Ascending aorta (tissue), 2 donors: ENCODE results near the gene ARHGEF1. TPM values are rescaled to one million over a fixed set of nuclear protein-coding genes. Genes with fewer than 3 reads are reported as not detected.

Source experiments
- DNase-seq, 2 donors: peaks; one replicate each; pipeline ENCODE4 v3.0.0-alpha.2; 2019; ENCODE audit warnings: low spot score in 2 of 2
- H3K27ac ChIP-seq, 2 donors: fragments of 200-600 bp; sonication (generic); one replicate each; pipeline ENCODE4 v1.5.1; 2016 to 2017; ENCODE audit warnings: mild to moderate bottlenecking in 1 of 2
- H3K27me3 ChIP-seq: fragments of 200-600 bp; sonication (generic); one replicate; pipeline ENCODE4 v1.5.1; 2017
- H3K36me3 ChIP-seq, 2 donors: fragments of 200-600 bp; sonication (generic); one replicate each; pipeline ENCODE4 v1.5.1; 2016
- H3K4me1 ChIP-seq, 2 donors: fragments of 200-600 bp; sonication (generic); one replicate each; pipeline ENCODE4 v1.5.1; 2016 to 2017; ENCODE audit warnings: mild to moderate bottlenecking in 1 of 2
- H3K4me3 ChIP-seq, 2 donors: fragments of 200-600 bp; sonication (generic); one replicate each; pipeline ENCODE4 v1.5.1; 2016 to 2017; ENCODE audit warnings: mild to moderate bottlenecking in 1 of 2
- H3K9me3 ChIP-seq, 2 donors: fragments of 200-600 bp; sonication (generic); one replicate each; pipeline ENCODE4 v1.5.1; 2016
- intact Hi-C: fragments of 100-400 bp; cut with DNase I; formaldehyde crosslinking; loops from one replicate; pipeline ENCODE4 v1.15.1; 2023
- total RNA-seq: library from RNA; depleted of rRNA; stranded (reverse); fragments of >200 nt; gene quantifications from one replicate; pipeline ENCODE4 v1.1.0, GENCODE V29; 2016
- TF ChIP-seq, protein P1 (sequence below), 3 experiments: fragments of 200-600 bp in 2 of 3; fragments of 450-650 bp in 1 of 3; sonication (generic) in 2 of 3; IDR thresholded peaks; one replicate each; pipeline ENCODE4 v1.5.1; 2016 to 2019; ENCODE audit warnings: antibody characterized with exemption in 3 of 3, mild to moderate bottlenecking in 1 of 3, moderate library complexity in 1 of 3

Gene ARHGEF1
- total RNA-seq, 1 donor from 2014 or later, result 178 TPM

DNA sequence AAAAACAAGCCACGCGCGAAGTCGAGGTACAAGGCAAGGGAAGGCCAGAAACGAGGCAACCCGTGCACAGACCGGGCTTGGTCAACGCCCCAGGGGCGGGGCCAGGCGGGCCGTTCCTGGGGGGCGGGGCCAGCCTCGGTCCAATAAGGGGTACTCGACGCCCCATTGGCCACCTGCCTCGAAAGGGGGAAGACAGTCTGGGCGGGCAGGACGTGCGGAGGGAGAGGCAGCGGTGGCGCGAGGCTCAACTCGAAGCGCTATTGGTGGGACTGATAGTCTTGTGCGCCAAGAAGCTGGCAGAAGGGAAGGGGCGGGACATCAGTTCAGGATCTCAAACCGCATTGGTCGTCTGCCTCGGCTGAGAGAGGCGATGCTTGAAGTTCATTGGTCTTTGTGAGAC is 38.4 kb upstream of the ARHGEF1 start, which contains the start of gene LYPD4:
TSS of gene LYPD4 (minus strand) at position 83 of the 400 bp plus-strand sequence. CDS start 5,398 bp downstream, outside the sequence.
- TF ChIP-seq, protein P1, sequence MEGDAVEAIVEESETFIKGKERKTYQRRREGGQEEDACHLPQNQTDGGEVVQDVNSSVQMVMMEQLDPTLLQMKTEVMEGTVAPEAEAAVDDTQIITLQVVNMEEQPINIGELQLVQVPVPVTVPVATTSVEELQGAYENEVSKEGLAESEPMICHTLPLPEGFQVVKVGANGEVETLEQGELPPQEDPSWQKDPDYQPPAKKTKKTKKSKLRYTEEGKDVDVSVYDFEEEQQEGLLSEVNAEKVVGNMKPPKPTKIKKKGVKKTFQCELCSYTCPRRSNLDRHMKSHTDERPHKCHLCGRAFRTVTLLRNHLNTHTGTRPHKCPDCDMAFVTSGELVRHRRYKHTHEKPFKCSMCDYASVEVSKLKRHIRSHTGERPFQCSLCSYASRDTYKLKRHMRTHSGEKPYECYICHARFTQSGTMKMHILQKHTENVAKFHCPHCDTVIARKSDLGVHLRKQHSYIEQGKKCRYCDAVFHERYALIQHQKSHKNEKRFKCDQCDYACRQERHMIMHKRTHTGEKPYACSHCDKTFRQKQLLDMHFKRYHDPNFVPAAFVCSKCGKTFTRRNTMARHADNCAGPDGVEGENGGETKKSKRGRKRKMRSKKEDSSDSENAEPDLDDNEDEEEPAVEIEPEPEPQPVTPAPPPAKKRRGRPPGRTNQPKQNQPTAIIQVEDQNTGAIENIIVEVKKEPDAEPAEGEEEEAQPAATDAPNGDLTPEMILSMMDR (IDR thresholded peaks at IDR 0.05), result no peak
- intact Hi-C loops, result no loop called here
- no peak for DNase-seq
- H3K36me3 ChIP-seq, result no peaks in the 10 kb centered on the region
- H3K27me3 ChIP-seq, result no peaks in the 10 kb centered on the region
- no peaks in the 10 kb centered on the region for H3K9me3 ChIP-seq
- H3K4me1 ChIP-seq, result no peaks in the 10 kb centered on the region
- H3K4me3 ChIP-seq, result no peak within 1 kb of the TSS
- H3K27ac ChIP-seq, result no peak within 1 kb of the TSS

DNA sequence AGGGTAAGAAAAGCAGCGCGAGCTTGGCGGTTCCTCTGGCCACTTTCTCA is 38.2 kb upstream of the ARHGEF1 start, which contains the start of gene DMRTC2:
TSS of gene DMRTC2 (plus strand) at position 42 of the 50 bp plus-strand sequence. CDS start 2,387 bp downstream, outside the sequence.
- Histone ChIP-seq H3K4me1 (no peaks in the 10 kb centered on the region), H3K27me3 (no peaks in the 10 kb centered on the region), H3K4me3 (no peak within 1 kb of the TSS), H3K27ac (no peak within 1 kb of the TSS), H3K9me3 (no peaks in the 10 kb centered on the region), H3K36me3 (no peaks in the 10 kb centered on the region)
- intact Hi-C loops, result no loop called here
- DNase-seq, result no peak
- TF ChIP-seq, protein P1 (IDR thresholded peaks at IDR 0.05), result no peak

DNA sequence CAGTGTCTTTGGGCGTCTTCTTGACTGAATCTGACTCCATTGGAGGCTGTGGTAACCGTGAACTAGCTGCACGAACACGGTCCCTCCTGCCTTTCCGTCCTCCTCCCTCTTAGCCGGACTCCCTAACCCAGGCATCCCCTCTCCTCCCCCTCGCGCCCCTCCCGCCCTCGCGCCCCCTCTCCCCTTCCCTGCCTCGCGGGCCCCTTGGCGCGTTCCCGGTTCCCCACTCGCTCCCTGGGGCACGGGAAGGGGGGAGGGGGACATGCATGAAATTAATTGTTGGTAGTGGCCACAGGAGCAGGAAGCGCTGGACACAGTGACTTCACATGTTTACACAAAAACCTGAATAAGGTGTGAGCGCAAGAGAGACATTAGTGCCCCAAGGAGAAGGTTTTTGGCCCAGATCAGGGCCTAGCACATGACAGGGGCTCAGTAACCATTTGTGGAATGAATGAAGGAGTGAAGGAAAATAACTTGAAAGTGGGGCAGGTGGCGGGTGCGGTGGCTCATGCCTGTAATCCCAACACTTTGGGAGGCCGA is 37.9 kb upstream of the ARHGEF1 start:
- TF ChIP-seq, protein P1 (IDR thresholded peaks at IDR 0.05), result no peak
- Histone ChIP-seq H3K36me3 (no peaks in the 10 kb centered on the region), H3K4me1 (no peaks in the 10 kb centered on the region), H3K27me3 (no peaks in the 10 kb centered on the region), H3K4me3 (no peak overlapping the region), H3K27ac (no peak overlapping the region), H3K9me3 (no peaks in the 10 kb centered on the region)
- intact Hi-C loops, result no loop called here
- DNase-seq, result no peak

DNA sequence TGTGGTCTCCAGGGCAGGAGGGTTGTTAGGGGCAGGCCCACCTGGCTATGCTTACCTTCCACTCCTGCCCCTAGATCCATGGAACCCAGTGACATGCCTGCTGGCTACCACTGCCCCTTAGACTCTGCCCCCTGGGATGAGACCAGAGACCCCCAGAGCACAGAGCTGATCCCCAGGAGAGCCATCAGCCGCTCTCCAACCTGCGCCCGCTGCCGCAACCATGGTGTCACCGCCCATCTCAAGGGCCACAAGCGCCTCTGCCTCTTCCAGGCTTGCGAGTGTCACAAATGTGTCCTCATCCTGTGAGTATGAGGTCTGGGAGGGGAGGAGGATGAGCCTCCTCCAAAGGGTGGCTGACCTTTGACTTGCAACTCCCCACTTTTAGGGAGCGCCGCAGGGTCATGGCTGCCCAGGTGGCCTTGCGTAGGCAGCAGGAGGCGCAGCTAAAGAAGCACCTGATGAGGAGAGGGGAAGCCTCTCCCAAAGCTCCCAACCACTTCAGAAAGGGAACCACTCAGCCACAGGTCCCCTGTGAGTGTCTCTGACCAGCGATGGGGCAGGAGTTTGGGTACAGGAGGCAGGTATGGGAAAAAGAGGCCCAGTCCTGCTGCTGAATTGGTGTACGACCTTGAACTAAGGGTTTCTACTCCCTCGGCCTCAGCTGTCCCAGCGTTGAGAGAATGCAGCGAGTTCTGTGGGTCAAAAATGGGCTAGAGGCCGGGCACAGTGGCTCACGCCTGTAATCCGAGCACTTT is 35.5 kb upstream of the ARHGEF1 start:
- TF ChIP-seq, protein P1 (IDR thresholded peaks at IDR 0.05), result no peak
- DNase-seq, result no peak
- intact Hi-C loops, result no loop called here
- no peak overlapping the region for H3K4me3 ChIP-seq
- H3K27ac ChIP-seq, result no peak overlapping the region
- no peaks in the 10 kb centered on the region for H3K4me1 ChIP-seq
- H3K9me3 ChIP-seq, result no peaks in the 10 kb centered on the region
- H3K36me3 ChIP-seq, result no peaks in the 10 kb centered on the region
- no peaks in the 10 kb centered on the region for H3K27me3 ChIP-seq

DNA sequence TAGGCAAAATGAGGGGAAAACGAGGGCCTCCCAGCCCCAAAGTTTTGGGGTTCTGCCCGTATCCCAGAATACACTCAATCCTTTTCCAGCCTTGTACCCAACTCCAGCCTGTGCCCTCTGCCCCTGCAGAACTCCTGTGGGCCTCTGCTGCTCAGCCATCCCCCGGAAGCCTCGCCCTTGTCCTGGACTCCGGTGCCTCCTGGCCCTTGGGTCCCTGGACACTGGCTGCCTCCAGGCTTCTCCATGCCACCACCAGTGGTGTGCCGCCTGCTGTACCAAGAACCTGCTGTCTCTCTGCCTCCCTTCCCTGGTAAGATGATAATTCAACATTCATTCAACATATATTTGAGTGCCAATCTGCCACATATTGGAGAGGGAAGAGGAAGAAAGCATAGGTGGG is 34.3 kb upstream of the ARHGEF1 start:
- TF ChIP-seq, protein P1 (IDR thresholded peaks at IDR 0.05), result no peak
- H3K4me3 ChIP-seq, result no peak overlapping the region
- no peaks in the 10 kb centered on the region for H3K4me1 ChIP-seq
- DNase-seq, result no peak
- H3K36me3 ChIP-seq, result no peaks in the 10 kb centered on the region
- intact Hi-C loops, result no loop called here
- no peak overlapping the region for H3K27ac ChIP-seq
- no peaks in the 10 kb centered on the region for H3K9me3 ChIP-seq
- H3K27me3 ChIP-seq, result no peaks in the 10 kb centered on the region

DNA sequence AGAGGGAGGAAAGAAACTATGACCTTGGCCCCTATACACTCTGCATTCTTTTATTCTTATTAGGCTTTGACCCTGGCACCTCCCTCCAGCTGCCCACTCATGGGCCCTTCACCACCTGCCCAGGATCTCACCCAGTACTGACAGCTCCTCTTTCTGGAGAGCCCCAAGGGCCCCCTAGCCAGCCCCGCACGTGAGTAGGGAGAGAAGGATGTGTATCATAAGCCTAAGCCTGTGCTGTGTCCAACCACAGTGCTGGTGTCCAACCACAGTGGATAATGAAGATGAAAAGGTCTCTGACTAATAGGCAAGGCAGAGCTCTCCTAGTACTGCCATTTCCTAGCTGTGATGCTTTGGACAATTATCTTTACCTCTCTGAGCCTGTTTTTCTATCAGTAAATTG is 33.9 kb upstream of the ARHGEF1 start:
- no peaks in the 10 kb centered on the region for H3K4me1 ChIP-seq
- TF ChIP-seq, protein P1 (IDR thresholded peaks at IDR 0.05), result no peak
- intact Hi-C loops, result no loop called here
- H3K27ac ChIP-seq, result no peak overlapping the region
- H3K27me3 ChIP-seq, result no peaks in the 10 kb centered on the region
- no peaks in the 10 kb centered on the region for H3K9me3 ChIP-seq
- DNase-seq, result no peak
- no peaks in the 10 kb centered on the region for H3K36me3 ChIP-seq
- H3K4me3 ChIP-seq, result no peak overlapping the region
